GM18505 (cell line): Measurements from ENCODE around the gene ALKBH5.

Experiments
- ATAC-seq: cut with Tn5 transposase; IDR thresholded peaks from one replicate; pipeline ENCODE4 v1.9.1; 2021; ENCODE audit not compliant: unreplicated experiment
- POLR2A ChIP-seq: IDR thresholded peaks from 4 replicates; pipeline ENCODE4 v1.6.1; 2011; ENCODE audit warnings: borderline replicate concordance; ENCODE audit not compliant: insufficient read depth, insufficient read length; ENCODE audit errors: extremely low read depth

ALKBH5 gene

DNA sequence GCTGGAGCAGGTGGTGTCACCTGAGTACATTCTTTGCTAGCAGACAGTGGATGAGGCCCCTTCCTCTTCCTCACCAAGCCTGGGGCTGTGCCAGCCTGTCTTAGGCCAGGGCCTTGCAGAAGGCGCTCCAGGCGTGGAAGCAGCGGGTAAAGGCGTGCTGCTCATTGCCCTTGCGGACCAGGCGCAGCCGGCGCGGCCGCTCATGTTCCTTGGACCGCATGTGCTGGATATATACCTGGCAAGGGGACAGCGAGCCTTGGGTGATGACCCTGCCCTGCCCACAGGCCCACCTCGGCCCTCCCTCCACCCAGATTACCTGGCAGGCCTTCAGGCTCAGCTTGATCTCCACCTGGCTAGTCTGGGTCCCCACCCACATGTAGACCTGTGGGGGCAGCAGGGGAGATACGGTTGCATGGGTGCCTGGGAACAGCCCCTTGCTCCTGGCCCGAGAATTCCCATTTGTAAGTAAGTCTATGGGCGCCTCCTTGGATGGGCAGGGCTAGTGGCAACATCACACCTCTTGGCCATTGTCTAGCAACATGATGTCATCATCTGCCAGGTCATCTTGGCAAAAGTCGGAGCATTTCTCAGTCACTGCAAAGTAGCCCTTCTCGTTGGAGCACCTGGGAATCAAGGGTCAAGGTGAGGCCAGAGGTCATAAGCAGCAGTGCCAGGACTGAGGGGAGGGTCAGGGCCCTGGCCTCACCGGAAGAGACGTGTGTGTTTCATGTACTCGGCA, 61.6 kb downstream of the ALKBH5 start:
- ATAC-seq, result no peak
- TF ChIP-seq POLR2A, result no peak

DNA sequence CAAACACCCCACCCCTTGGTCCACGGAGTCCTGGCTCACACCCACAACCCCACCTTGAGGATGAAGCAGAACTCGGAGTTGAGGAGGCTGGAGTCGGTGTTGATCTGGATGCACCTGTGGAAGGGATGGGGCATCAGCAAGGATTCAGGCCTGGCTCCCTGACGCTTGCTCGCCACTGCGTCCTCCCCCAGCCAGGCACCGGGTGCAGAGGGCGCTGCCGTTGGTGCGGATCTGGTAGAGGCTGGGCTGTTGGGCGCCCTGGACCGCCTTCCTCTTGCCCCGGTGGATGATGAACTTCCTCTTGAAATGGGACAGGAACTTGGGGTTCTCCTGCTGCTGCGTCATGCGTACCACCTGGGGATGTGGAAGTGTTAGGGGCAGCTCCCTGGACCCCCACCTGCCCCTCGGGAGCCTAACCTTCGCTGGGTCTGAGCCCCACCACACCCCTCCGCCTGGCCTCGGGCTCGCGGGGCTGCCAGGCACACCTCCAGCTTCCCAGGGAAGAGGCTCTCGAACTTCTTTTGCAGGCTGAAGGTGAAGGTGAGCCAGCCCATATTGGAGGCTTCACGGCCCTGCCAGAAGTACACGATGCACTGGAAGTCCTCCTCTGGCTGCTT, 62.6 kb downstream of the ALKBH5 start:
- no peak for TF ChIP-seq POLR2A
- no peak for ATAC-seq

DNA sequence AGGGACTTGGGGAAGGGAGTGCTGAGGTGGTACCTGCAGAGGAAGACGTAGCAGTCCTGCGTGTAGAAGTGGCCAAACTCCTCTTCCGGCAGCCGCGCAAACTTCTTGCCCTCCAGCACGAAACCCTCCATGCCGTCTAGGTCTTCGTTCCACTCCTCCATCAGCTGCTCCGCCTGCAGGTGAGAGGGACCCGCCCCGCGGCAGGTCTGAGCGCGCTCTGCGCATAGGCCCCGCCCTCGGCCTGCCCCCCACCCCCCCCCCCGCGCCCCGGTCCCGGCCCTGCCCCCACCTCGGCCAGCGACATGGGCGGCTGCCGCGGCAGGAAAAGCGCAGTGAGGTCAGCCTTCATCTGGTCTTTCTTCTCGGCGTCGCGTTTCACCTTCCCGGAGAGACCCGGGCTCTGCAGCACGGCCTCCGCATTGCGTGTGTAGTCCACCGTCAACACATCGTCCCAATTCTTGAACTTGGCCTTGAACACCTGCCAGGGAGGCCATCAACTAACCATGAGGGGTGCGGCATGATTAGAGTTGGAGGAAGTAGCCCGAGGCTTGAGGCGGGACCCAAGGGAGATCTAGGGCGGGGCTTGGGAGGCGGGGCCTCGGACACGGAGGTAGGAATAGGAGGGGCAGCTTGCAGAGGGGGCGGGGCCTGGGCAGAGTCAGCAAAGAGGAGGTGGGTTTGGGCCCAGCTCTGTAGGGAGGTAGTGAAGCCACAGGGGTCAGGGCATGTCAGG, 63.4 kb downstream of the ALKBH5 start:
- ATAC-seq, result no peak

DNA sequence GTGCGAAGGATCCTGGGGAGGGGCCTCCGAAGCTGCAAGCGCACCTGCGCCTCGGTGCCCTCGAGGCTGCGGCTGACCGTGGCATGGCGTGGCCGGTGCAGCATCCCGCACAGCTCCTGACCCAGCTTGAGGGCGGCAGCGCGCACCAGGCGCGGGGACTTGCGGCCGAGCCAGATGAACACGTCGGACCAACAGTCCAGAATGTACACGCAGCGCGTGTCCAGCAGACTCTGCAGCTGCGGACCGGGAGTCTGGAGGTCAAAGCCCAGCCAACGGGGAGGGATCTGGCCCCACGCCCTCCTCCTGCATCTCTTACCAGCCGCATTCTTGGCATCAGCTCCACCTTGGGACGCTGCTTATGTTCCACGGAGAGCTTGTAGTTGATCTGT, 64.0 kb downstream of the ALKBH5 start:
- no peak for ATAC-seq
- no peak for TF ChIP-seq POLR2A

More for the DNA sequence above, 63.4 kb downstream of the ALKBH5 start:
- no peak for TF ChIP-seq POLR2A

DNA sequence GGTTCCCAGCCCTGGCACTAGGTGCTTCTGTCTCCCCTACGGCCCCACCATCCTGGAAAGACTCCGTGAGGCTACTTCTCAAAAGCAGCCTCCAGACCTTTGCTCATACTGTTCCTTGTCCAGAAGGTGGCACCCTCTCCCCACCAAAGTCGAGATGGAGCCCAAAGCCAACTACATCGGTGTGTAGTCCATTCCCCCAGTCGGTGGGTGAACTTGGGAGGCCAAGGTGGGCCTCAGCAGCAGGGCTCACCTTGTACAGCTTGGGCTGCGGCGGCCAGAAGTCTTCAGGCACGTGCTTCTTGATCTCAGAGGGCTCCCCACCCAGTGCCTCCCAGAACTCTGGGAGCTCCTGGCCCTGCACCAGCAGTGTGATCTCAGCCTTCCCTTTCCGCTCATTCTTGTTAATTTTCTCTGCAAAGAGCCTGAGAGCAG, 64.7 kb downstream of the ALKBH5 start:
- no peak for TF ChIP-seq POLR2A
- ATAC-seq, result no peak

DNA sequence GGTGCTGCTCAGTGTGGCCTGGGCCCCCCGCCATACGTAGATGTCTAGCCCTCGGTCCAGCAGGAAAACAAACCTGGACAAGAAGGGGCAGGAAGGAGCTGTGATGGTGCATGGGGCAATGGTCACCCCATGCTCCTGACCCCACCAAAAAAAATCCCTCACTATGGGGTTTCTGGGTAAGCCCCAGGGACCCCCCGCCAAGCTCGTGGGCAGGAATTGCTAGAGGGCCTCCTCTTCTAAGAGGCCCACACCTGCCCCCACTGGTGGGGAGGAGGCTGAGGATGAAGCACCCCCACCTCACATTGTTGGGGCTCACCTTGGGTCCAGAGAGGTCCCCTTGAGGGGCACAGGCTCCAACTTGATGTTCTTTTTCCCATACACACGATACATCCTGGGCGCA, 65.2 kb downstream of the ALKBH5 start:
- no peak for TF ChIP-seq POLR2A
- ATAC-seq, result no peak

DNA sequence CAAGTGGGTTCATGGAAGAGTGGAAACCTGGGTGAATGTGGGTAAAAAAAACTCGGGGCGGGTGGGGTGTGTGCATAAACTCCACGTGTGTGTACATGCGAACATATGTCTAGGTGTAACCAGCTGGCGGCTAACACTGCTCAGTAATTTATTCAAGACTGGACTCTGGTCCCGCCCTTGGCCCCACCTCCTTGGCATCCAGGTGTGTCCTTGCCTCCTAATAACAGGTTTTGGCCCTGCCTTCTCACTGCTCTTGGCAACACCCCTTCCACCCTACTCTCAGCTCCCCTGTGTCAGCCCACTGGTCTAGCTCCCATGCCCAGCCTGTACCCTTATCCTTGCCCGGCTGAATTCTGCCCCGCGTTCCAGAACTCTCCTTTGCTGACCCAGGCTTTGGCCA, 66.6 kb downstream of the ALKBH5 start:
- ATAC-seq, result no peak
- no peak for TF ChIP-seq POLR2A

DNA sequence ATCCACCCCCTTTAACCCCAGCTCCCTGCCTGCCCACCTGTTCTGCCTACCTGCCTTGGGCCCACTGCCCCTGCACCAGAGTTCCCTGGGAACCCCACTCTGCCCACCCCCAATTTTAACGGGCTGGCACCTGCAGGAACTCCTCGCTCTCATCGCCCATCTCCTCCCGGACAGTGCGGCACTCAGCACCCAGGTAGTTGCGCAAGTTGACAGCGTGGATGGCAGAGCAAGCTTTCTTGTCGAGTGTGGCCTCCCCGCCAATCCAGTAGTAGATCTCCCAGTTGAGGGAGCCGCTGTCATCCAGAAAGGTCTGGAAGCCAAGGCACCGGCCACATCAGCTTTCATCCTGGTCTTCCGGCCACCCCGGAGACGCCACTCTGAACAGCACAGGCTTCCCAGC, 67.1 kb downstream of the ALKBH5 start:
- no peak for ATAC-seq
- TF ChIP-seq POLR2A, result no peak

DNA sequence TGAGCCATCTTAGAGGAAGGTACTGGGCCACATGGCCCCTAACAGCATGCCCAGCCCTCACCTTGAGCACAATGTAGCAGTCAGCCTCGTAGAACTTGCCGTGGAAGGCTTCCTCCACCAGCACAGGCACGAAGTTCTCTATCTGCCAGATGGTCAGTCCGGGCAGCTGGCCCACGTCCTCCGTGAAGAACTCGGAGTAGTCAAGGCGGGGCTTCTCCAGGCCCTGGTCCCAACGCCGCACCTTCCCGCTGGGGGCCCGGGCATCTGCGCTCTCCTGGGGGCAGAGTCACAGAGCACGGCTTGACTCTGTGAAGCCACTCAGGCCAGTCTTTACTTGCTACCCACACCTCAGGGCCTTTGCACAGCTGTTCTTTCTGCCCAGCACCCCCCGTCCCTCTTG, 67.6 kb downstream of the ALKBH5 start:
- no peak for TF ChIP-seq POLR2A
- ATAC-seq, result no peak

DNA sequence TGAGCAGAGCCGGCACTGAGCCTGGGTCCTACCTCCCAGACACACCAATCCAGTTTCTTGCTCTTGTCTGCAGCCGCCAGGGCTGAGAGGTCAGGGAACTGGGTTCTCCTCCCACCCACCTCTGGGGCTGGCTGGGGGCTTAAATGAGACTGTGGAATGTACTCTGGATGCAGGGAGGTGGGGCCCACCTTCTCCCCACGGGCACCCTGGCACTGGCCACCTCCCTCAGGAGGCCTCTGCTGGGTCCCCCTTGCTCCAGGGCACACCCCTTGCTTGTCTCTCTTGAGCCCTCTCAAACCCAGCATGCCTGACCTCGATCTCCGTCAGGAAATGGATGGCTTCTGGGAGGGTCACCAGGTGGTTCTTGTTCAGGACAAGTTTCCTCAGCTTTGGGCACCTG, 68.5 kb downstream of the ALKBH5 start:
- TF ChIP-seq POLR2A, result no peak
- ATAC-seq, result no peak

DNA sequence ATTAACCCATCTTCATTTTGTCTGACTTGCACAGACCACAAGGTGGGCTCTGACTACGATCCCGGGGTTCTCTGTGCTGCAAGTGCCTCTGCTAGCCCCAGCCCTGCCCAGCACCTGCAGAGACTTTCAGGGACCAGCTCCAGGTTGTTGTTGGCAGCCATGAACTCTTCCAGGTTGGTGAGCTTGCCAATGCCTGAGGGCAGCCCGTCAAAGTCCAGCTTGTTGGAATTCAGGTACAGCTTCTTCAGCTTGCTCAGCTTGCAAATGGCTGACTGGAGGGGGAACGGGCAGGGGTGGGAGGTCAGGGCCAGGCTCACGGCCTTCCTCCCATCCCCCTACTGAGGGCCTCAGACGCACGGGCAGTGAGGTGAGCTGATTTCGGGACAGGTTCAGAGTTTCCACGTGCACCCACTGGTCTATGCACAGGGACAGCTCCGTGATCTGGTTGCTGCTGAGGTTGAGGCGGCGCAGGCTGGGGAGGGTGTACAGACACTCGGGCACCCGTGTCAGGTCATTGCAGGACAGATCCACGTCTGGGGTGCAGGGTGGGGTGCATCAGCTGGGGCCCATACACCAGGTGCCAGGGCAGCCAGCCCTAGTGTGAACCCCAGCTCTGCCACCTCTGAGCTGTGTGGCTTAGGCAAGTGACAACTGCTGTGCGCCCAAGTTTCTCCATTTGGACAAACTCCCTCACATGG, 69.7 kb downstream of the ALKBH5 start:
- ATAC-seq, result no peak
- TF ChIP-seq POLR2A, result no peak

DNA sequence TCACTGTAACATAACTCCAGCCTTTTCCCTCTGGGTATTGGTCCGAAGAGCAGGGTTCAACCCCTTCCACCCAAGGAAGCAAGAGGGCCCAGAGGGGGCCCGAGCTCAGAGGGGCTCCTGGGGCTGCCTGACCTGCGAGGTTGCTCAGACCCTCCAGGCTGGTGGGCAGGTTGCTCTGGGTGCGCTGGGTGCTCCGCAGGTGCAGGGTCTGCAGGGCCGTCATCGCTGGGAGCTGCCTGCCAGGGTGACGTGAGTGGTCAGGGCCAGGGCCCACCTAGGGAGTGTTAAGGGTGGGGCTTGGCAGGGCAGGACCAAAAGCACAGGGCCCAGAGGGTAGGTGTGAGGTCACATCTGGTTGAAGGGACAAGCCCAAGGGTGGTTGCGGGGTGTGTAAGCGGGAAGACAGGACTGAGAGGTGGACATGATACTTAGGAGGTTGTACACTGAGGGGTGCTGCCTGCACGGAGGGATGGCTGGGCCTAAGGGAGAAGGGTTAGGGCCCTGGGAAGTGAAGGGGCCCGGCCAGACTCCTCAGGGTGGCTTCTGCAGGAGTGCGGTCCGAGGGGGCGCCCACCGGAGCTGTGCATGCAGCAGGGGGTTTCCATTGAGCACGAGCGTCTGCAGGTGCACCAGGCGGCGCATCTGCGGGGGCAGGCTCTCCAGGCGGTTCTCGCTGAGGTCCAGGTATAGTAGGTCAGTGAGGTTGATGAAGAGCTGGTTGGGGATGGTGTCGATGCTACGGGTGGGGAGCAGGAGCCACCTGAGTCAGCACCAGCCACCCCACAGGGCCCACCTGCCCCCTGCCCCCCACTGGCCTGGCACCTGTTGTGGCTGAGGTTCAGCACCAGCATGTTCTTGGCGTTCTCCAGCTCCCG, 70.6 kb downstream of the ALKBH5 start:
- TF ChIP-seq POLR2A, result no peak
- no peak for ATAC-seq
